ENCODE results near the gene ZSWIM1. TPM values are rescaled to one million over a fixed set of nuclear protein-coding genes. Genes with fewer than 3 reads are reported as not detected.
"Not testable (repeated sequence)": the region's sequence is repeated elsewhere in the genome, so short reads cannot be mapped to it uniquely, and the experiment has no call there.

ZSWIM1 gene
- total RNA-seq, 1 donor from 2014 or later: 9.6 TPM

- ATAC-seq (no peak), DNase-seq (no peak)
- Histone ChIP-seq H3K4me3 (no peak overlapping the region), H3K36me3 (no peaks in the 10 kb centered on the region), H3K9me3 (no peaks in the 10 kb centered on the region), H3K27me3 (no peaks in the 10 kb centered on the region), H3K27ac (no peak overlapping the region), H3K4me1 (peaks cover 43% of the 10 kb centered on the region)
- intact Hi-C loops (cut with DNase I): no loop called here
- no peak for TF ChIP-seq CTCF (IDR thresholded peaks at IDR 0.05)
Observed at GRCh38 chr20:45921337-45922189, 40.5 kb downstream of the ZSWIM1 start.

- no peak for TF ChIP-seq CTCF (IDR thresholded peaks at IDR 0.05)
- ATAC-seq (peak; percentile 59), DNase-seq (no peak)
- H3K36me3 ChIP-seq: no peaks in the 10 kb centered on the region
- intact Hi-C loops (cut with DNase I): no loop called here
- peak overlapping the region; percentile 36 for H3K27ac ChIP-seq
- no peaks in the 10 kb centered on the region for H3K27me3 ChIP-seq
- H3K9me3 ChIP-seq: no peaks in the 10 kb centered on the region
- peaks cover 23% of the 10 kb centered on the region for H3K4me1 ChIP-seq
- H3K4me3 ChIP-seq: no peak overlapping the region
Observed at GRCh38 chr20:45924391-45925261, 43.6 kb downstream of the ZSWIM1 start.

- TF ChIP-seq CTCF (IDR thresholded peaks at IDR 0.05): no peak
- peaks cover 10% of the 10 kb centered on the region for H3K4me1 ChIP-seq
- intact Hi-C loops (cut with DNase I): no loop called here
- H3K9me3 ChIP-seq: no peaks in the 10 kb centered on the region
- H3K27me3 ChIP-seq: no peaks in the 10 kb centered on the region
- ATAC-seq (no peak), DNase-seq (no peak)
- H3K27ac ChIP-seq: no peak overlapping the region
- no peaks in the 10 kb centered on the region for H3K36me3 ChIP-seq
- H3K4me3 ChIP-seq: no peak overlapping the region
Observed at GRCh38 chr20:45925821-45926506, 44.9 kb downstream of the ZSWIM1 start.

- Histone ChIP-seq H3K27ac (no peak overlapping the region), H3K36me3 (no peaks in the 10 kb centered on the region), H3K9me3 (no peaks in the 10 kb centered on the region), H3K4me1 (peaks cover 9% of the 10 kb centered on the region), H3K27me3 (no peaks in the 10 kb centered on the region), H3K4me3 (no peak overlapping the region)
- ATAC-seq (no peak), DNase-seq (no peak)
- intact Hi-C loops (cut with DNase I): no loop called here
- TF ChIP-seq CTCF (IDR thresholded peaks at IDR 0.05): no peak
Observed at GRCh38 chr20:45926731-45927070, 45.7 kb downstream of the ZSWIM1 start.

- DNase-seq (no peak), ATAC-seq (peak; percentile 29)
- no peaks in the 10 kb centered on the region for H3K9me3 ChIP-seq
- TF ChIP-seq CTCF (IDR thresholded peaks at IDR 0.05): no peak
- peaks cover 9% of the 10 kb centered on the region for H3K4me1 ChIP-seq
- H3K36me3 ChIP-seq: no peaks in the 10 kb centered on the region
- no peak overlapping the region for H3K27ac ChIP-seq
- H3K27me3 ChIP-seq: no peaks in the 10 kb centered on the region
- no peak overlapping the region for H3K4me3 ChIP-seq
- intact Hi-C loops (cut with DNase I): no loop called here
Observed at GRCh38 chr20:45927071-45927878, 46.2 kb downstream of the ZSWIM1 start.

GRCh38 chr20:45931680-45932079 lies 50.7 kb downstream of the ZSWIM1 start:
- H3K4me1 ChIP-seq: peaks cover 13% of the 10 kb centered on the region
- H3K27me3 ChIP-seq; H3K27ac ChIP-seq; intact Hi-C loops (cut with DNase I); H3K36me3 ChIP-seq; DNase-seq; H3K9me3 ChIP-seq; H3K4me3 ChIP-seq; ATAC-seq: not testable (repeated sequence)
